ENCODE results near the gene CRTAC1. TPM values are rescaled to one million over a fixed set of nuclear protein-coding genes. Genes with fewer than 3 reads are reported as not detected.
A peak's percentile ranks its signal among the peaks of the same experiment; 100 is the strongest.

The CRTAC1 gene
- total RNA-seq, 1 donor from 2014 or later = 0.63 TPM

GRCh38 chr10:98067165-98067564, 36.7 kb upstream of the CRTAC1 start:
- H3K27me3 Mint-ChIP-seq (ENCODE audit: low read depth) = peaks cover 55% of the 10 kb centered on the region
- H3K9me3 Mint-ChIP-seq = no peaks in the 10 kb centered on the region
- H3K4me3 Mint-ChIP-seq = no peak overlapping the region
- DNase-seq (ENCODE audit: low spot score in 2 of 2, unreplicated experiment in 2 of 2) = no peak
- TF ChIP-seq CTCF (IDR thresholded peaks at IDR 0.05; ENCODE audit: unreplicated experiment) = no peak
- H3K27ac Mint-ChIP-seq = no peak overlapping the region
- H3K4me1 Mint-ChIP-seq = no peaks in the 10 kb centered on the region
- no peaks in the 10 kb centered on the region for H3K36me3 Mint-ChIP-seq

GRCh38 chr10:98063740-98064027, 33.3 kb upstream of the CRTAC1 start:
- peaks cover 68% of the 10 kb centered on the region for H3K27me3 Mint-ChIP-seq (ENCODE audit: low read depth)
- H3K9me3 Mint-ChIP-seq = no peaks in the 10 kb centered on the region
- H3K27ac Mint-ChIP-seq = no peak overlapping the region
- DNase-seq (ENCODE audit: low spot score in 2 of 2, unreplicated experiment in 2 of 2) = no peak
- TF ChIP-seq CTCF (IDR thresholded peaks at IDR 0.05; ENCODE audit: unreplicated experiment) = no peak
- no peaks in the 10 kb centered on the region for H3K4me1 Mint-ChIP-seq
- no peaks in the 10 kb centered on the region for H3K36me3 Mint-ChIP-seq
- H3K4me3 Mint-ChIP-seq = no peak overlapping the region

GRCh38 chr10:98062424-98062823, 32.0 kb upstream of the CRTAC1 start:
- Mint-ChIP-seq H3K36me3 (no peaks in the 10 kb centered on the region), H3K4me1 (no peaks in the 10 kb centered on the region), H3K4me3 (no peak overlapping the region), H3K27ac (no peak overlapping the region), H3K9me3 (no peaks in the 10 kb centered on the region), H3K27me3 (ENCODE audit: low read depth) (peaks cover 62% of the 10 kb centered on the region)
- no peak for TF ChIP-seq CTCF (IDR thresholded peaks at IDR 0.05; ENCODE audit: unreplicated experiment)
- no peak for DNase-seq (ENCODE audit: low spot score in 2 of 2, unreplicated experiment in 2 of 2)

- DNase-seq (ENCODE audit: low spot score in 2 of 2, unreplicated experiment in 2 of 2) = no peak
- H3K27me3 Mint-ChIP-seq (ENCODE audit: low read depth) = peaks cover 50% of the 10 kb centered on the region
- H3K4me3 Mint-ChIP-seq = no peak overlapping the region
- no peak overlapping the region for H3K27ac Mint-ChIP-seq
- no peaks in the 10 kb centered on the region for H3K9me3 Mint-ChIP-seq
- no peak for TF ChIP-seq CTCF (IDR thresholded peaks at IDR 0.05; ENCODE audit: unreplicated experiment)
- H3K4me1 Mint-ChIP-seq = no peaks in the 10 kb centered on the region
- H3K36me3 Mint-ChIP-seq = no peaks in the 10 kb centered on the region
Observed at GRCh38 chr10:98060079-98060478, 29.7 kb upstream of the CRTAC1 start.

GRCh38 chr10:98058295-98058694, 27.9 kb upstream of the CRTAC1 start:
- Mint-ChIP-seq H3K4me3 (no peak overlapping the region), H3K9me3 (no peaks in the 10 kb centered on the region), H3K27ac (no peak overlapping the region), H3K27me3 (ENCODE audit: low read depth) (peaks cover 54% of the 10 kb centered on the region), H3K4me1 (no peaks in the 10 kb centered on the region), H3K36me3 (no peaks in the 10 kb centered on the region)
- no peak for DNase-seq (ENCODE audit: low spot score in 2 of 2, unreplicated experiment in 2 of 2)
- TF ChIP-seq CTCF (IDR thresholded peaks at IDR 0.05; ENCODE audit: unreplicated experiment) = no peak

- Mint-ChIP-seq H3K9me3 (no peaks in the 10 kb centered on the region), H3K27me3 (ENCODE audit: low read depth) (peaks cover 57% of the 10 kb centered on the region), H3K4me1 (no peaks in the 10 kb centered on the region), H3K4me3 (no peak overlapping the region), H3K27ac (no peak overlapping the region), H3K36me3 (no peaks in the 10 kb centered on the region)
- no peak for TF ChIP-seq CTCF (IDR thresholded peaks at IDR 0.05; ENCODE audit: unreplicated experiment)
- DNase-seq (ENCODE audit: low spot score in 2 of 2, unreplicated experiment in 2 of 2) = peak in 1 of 2 experiments; percentile 57
Observed at GRCh38 chr10:98055841-98056516, 25.6 kb upstream of the CRTAC1 start.
